ENCODE results near the gene MCFD2. TPM values are rescaled to one million over a fixed set of nuclear protein-coding genes. Genes with fewer than 3 reads are reported as not detected.

Gene MCFD2
- total RNA-seq, 1 donor from 2014 or later: 105 TPM

GRCh38 chr2:46855805-46856204 lies 59.8 kb downstream of the MCFD2 start:
- FAIRE-seq (no peak), DNase-seq (ENCODE audit: low read depth) (peak; percentile 90)
- TF ChIP-seq, protein P1, sequence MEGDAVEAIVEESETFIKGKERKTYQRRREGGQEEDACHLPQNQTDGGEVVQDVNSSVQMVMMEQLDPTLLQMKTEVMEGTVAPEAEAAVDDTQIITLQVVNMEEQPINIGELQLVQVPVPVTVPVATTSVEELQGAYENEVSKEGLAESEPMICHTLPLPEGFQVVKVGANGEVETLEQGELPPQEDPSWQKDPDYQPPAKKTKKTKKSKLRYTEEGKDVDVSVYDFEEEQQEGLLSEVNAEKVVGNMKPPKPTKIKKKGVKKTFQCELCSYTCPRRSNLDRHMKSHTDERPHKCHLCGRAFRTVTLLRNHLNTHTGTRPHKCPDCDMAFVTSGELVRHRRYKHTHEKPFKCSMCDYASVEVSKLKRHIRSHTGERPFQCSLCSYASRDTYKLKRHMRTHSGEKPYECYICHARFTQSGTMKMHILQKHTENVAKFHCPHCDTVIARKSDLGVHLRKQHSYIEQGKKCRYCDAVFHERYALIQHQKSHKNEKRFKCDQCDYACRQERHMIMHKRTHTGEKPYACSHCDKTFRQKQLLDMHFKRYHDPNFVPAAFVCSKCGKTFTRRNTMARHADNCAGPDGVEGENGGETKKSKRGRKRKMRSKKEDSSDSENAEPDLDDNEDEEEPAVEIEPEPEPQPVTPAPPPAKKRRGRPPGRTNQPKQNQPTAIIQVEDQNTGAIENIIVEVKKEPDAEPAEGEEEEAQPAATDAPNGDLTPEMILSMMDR (IDR thresholded peaks at IDR 0.05; ENCODE audit: insufficient read depth, low read length, severe bottlenecking): no peak
- H3K27me3 ChIP-seq (ENCODE audit: control insufficient read depth, insufficient read depth, low read length): no peaks in the 10 kb centered on the region
- H3K36me3 ChIP-seq (ENCODE audit: control insufficient read depth, insufficient read depth, low read length): no peaks in the 10 kb centered on the region
- no peak overlapping the region for H3K4me3 ChIP-seq (ENCODE audit: low read depth, low read length)

GRCh38 chr2:46854260-46854659 lies 61.3 kb downstream of the MCFD2 start:
- H3K36me3 ChIP-seq (ENCODE audit: control insufficient read depth, insufficient read depth, low read length): no peaks in the 10 kb centered on the region
- no peak for DNase-seq (ENCODE audit: low read depth)
- no peak for FAIRE-seq
- TF ChIP-seq, protein P1 (IDR thresholded peaks at IDR 0.05; ENCODE audit: insufficient read depth, low read length, severe bottlenecking): no peak
- no peak overlapping the region for H3K4me3 ChIP-seq (ENCODE audit: low read depth, low read length)
- no peaks in the 10 kb centered on the region for H3K27me3 ChIP-seq (ENCODE audit: control insufficient read depth, insufficient read depth, low read length)

- FAIRE-seq (no peak), DNase-seq (ENCODE audit: low read depth) (no peak)
- TF ChIP-seq, protein P1 (IDR thresholded peaks at IDR 0.05; ENCODE audit: insufficient read depth, low read length, severe bottlenecking): no peak
- Histone ChIP-seq H3K27me3 (ENCODE audit: control insufficient read depth, insufficient read depth, low read length) (no peaks in the 10 kb centered on the region), H3K36me3 (ENCODE audit: control insufficient read depth, insufficient read depth, low read length) (no peaks in the 10 kb centered on the region), H3K4me3 (ENCODE audit: low read depth, low read length) (no peak overlapping the region)
Measured at GRCh38 chr2:46852598-46852997, 63.0 kb downstream of the MCFD2 start.

GRCh38 chr2:46852124-46852523 lies 63.5 kb downstream of the MCFD2 start:
- FAIRE-seq: no peak
- TF ChIP-seq, protein P1 (IDR thresholded peaks at IDR 0.05; ENCODE audit: insufficient read depth, low read length, severe bottlenecking): no peak
- Histone ChIP-seq H3K27me3 (ENCODE audit: control insufficient read depth, insufficient read depth, low read length) (no peaks in the 10 kb centered on the region), H3K4me3 (ENCODE audit: low read depth, low read length) (no peak overlapping the region), H3K36me3 (ENCODE audit: control insufficient read depth, insufficient read depth, low read length) (no peaks in the 10 kb centered on the region)
- no peak for DNase-seq (ENCODE audit: low read depth)

Other genes starting within 250 kb of the MCFD2 start
- gene SOCS5, start 216.5 kb downstream of the MCFD2 start, total RNA-seq: 9.5 and 11.6 TPM in 2 replicates
- 12.3 and 16.1 TPM in 2 replicates for gene TTC7A, start 25.4 kb upstream of the MCFD2 start, total RNA-seq
- gene STPG4, start 239.5 kb upstream of the MCFD2 start, total RNA-seq: under 0.01 and 0.51 TPM in 2 replicates

Measured in bronchial epithelial cell (primary cell).